NCI-H2107 treated with DMSO at 0.1 percent for 48 hours (cell line): ENCODE results near the gene DLGAP3.

Experiments
- DNase-seq: peaks from one replicate; lab custom pipeline; 2025; ENCODE audit not compliant: unreplicated experiment; lab: John Stamatoyannopoulos, UW

Gene DLGAP3

GRCh38 chr1:34868230-34869049 is 61.0 kb downstream of the DLGAP3 start:
- no peak for DNase-seq

- DNase-seq = no peak
Observed at GRCh38 chr1:34867415-34867814, 62.0 kb downstream of the DLGAP3 start.

- DNase-seq = no peak
Observed at GRCh38 chr1:34866762-34867109, 62.7 kb downstream of the DLGAP3 start.

GRCh38 chr1:34865981-34866761 is 63.3 kb downstream of the DLGAP3 start:
- DNase-seq = peak; percentile 23

- DNase-seq = no peak
Observed at GRCh38 chr1:34865573-34865972, 63.9 kb downstream of the DLGAP3 start.

- no peak for DNase-seq
Observed at GRCh38 chr1:34864759-34865158, 64.7 kb downstream of the DLGAP3 start.

- DNase-seq = no peak
Observed at GRCh38 chr1:34863501-34863900, 65.9 kb downstream of the DLGAP3 start.

- peak; percentile 65 for DNase-seq
Observed at GRCh38 chr1:34859446-34860200, 69.8 kb downstream of the DLGAP3 start, which contains the start of gene SMIM12. Gene SMIM12, minus strand, starts transcription at chr1:34859749. Its CDS starts 3,772 bp downstream, at chr1:34855977.

- DNase-seq = no peak
Observed at GRCh38 chr1:34858901-34859445, 70.5 kb downstream of the DLGAP3 start.

GRCh38 chr1:34856697-34857096 is 72.8 kb downstream of the DLGAP3 start:
- DNase-seq = no peak

- peak; percentile 92 for DNase-seq
Observed at GRCh38 chr1:34852677-34853217, 76.7 kb downstream of the DLGAP3 start.

GRCh38 chr1:34851431-34852105 is 77.9 kb downstream of the DLGAP3 start:
- DNase-seq = no peak

- no peak for DNase-seq
Observed at GRCh38 chr1:34850382-34850781, 79.1 kb downstream of the DLGAP3 start.

- DNase-seq = no peak
Observed at GRCh38 chr1:34847094-34847493, 82.4 kb downstream of the DLGAP3 start.

GRCh38 chr1:34846265-34846664 is 83.2 kb downstream of the DLGAP3 start:
- DNase-seq = no peak

- no peak for DNase-seq
Observed at GRCh38 chr1:34845131-34845901, 84.1 kb downstream of the DLGAP3 start.

- no peak for DNase-seq
Observed at GRCh38 chr1:34844252-34844634, 85.2 kb downstream of the DLGAP3 start.

- no peak for DNase-seq
Observed at GRCh38 chr1:34843392-34844251, 85.8 kb downstream of the DLGAP3 start.

- no peak for DNase-seq
Observed at GRCh38 chr1:34842952-34843371, 86.5 kb downstream of the DLGAP3 start.
